Stomach smooth muscle (tissue), 2 donors: ENCODE measurements around the gene ANKMY1.

Experiments used
- H3K27ac ChIP-seq: one replicate; pipeline ENCODE4 v1.7.0; 2013; ENCODE audit warnings: mild to moderate bottlenecking, low read length, inconsistent platforms
- H3K27me3 ChIP-seq, 2 donors: one replicate each; pipeline ENCODE4 v1.7.0; 2013; ENCODE audit warnings: low read length in 2 of 2; ENCODE audit not compliant: insufficient read depth in 2 of 2, control insufficient read depth in 1 of 2
- H3K36me3 ChIP-seq, 2 donors: one replicate each; pipeline ENCODE4 v1.7.0; 2013; ENCODE audit warnings: low read length in 2 of 2; ENCODE audit not compliant: control insufficient read depth in 2 of 2, insufficient read depth in 2 of 2
- H3K4me1 ChIP-seq: one replicate; pipeline ENCODE4 v1.7.0; 2013; ENCODE audit warnings: low read length; ENCODE audit not compliant: control insufficient read depth, insufficient read depth
- H3K4me3 ChIP-seq, 2 donors: one replicate each; pipeline ENCODE4 v1.7.0; 2013; ENCODE audit warnings: low read length in 2 of 2
- H3K9ac ChIP-seq, 2 donors: one replicate each; pipeline ENCODE4 v1.7.0; 2013; ENCODE audit warnings: low read length in 2 of 2, mild to moderate bottlenecking in 1 of 2
- H3K9me3 ChIP-seq, 2 donors: one replicate each; pipeline ENCODE4 v1.7.0; 2013; ENCODE audit warnings: low read length in 2 of 2; ENCODE audit not compliant: control insufficient read depth in 2 of 2
- donor health status: healthy.
- donor health status: Pancreatic carcinoma.

The ANKMY1 gene

GRCh38 chr2:240472078-240472790 is 85.6 kb downstream of the ANKMY1 start:
- H3K27me3 ChIP-seq, result peaks cover 4 to 13% of the 10 kb centered on the region in 2 donors
- no peak overlapping the region for H3K27ac ChIP-seq
- H3K4me3 ChIP-seq, result no peak overlapping the region
- H3K36me3 ChIP-seq, result no peaks in the 10 kb centered on the region
- H3K9me3 ChIP-seq, result peaks cover 0 to 7% of the 10 kb centered on the region in 2 donors
- H3K4me1 ChIP-seq, result no peaks in the 10 kb centered on the region
- H3K9ac ChIP-seq, result no peak overlapping the region

DNA sequence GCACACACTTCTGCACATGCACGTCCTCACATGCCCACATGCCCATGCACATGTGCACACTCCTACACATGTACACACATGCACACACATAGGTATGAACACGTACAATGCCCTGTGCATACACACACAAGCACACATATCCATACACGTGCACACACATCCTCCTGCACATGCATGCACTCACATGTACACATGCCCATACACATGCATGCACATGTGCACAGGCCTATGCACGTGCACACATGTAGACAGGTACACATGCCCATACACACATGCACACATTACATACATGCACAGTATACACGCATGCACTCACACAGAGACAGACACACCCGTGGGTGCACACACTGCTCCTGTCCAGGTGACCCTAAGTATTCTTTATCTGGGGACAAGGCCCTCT is 88.0 kb downstream of the ANKMY1 start:
- H3K9ac ChIP-seq, result no peak overlapping the region

DNA sequence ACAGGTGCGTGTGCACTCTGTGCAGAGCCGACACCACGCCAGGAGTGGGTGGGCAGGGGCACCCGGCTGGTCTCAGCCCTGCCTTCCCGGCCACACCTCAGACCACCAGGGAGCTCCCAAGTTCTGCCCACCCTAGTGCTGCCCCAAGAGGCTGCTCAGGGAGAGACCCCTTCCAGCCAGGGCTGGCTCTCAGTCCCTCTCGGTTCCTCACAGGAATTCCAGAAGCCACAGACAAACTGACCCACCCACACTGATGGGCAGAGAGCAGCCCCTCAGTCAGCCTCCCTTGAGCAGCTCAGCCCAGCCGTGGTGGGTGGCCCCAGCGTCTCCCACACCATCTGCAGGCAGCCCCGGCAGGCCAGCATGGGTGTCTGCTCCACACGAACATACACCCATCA is 88.5 kb downstream of the ANKMY1 start:
- peaks cover 3 to 5% of the 10 kb centered on the region in 2 donors for H3K36me3 ChIP-seq
- no peaks in the 10 kb centered on the region for H3K4me1 ChIP-seq
- H3K27me3 ChIP-seq, result peaks cover 4 to 13% of the 10 kb centered on the region in 2 donors
- no peak overlapping the region for H3K4me3 ChIP-seq
- peaks cover 0 to 3% of the 10 kb centered on the region in 2 donors for H3K9me3 ChIP-seq
- no peak overlapping the region for H3K27ac ChIP-seq
- no peak overlapping the region for H3K9ac ChIP-seq

More for the DNA sequence above, 88.0 kb downstream of the ANKMY1 start:
- Histone ChIP-seq H3K27me3 (peaks cover 4 to 13% of the 10 kb centered on the region in 2 donors), H3K27ac (no peak overlapping the region), H3K4me1 (no peaks in the 10 kb centered on the region), H3K36me3 (peaks cover 0 to 3% of the 10 kb centered on the region in 2 donors), H3K9me3 (peaks cover 0 to 6% of the 10 kb centered on the region in 2 donors), H3K4me3 (no peak overlapping the region)

DNA sequence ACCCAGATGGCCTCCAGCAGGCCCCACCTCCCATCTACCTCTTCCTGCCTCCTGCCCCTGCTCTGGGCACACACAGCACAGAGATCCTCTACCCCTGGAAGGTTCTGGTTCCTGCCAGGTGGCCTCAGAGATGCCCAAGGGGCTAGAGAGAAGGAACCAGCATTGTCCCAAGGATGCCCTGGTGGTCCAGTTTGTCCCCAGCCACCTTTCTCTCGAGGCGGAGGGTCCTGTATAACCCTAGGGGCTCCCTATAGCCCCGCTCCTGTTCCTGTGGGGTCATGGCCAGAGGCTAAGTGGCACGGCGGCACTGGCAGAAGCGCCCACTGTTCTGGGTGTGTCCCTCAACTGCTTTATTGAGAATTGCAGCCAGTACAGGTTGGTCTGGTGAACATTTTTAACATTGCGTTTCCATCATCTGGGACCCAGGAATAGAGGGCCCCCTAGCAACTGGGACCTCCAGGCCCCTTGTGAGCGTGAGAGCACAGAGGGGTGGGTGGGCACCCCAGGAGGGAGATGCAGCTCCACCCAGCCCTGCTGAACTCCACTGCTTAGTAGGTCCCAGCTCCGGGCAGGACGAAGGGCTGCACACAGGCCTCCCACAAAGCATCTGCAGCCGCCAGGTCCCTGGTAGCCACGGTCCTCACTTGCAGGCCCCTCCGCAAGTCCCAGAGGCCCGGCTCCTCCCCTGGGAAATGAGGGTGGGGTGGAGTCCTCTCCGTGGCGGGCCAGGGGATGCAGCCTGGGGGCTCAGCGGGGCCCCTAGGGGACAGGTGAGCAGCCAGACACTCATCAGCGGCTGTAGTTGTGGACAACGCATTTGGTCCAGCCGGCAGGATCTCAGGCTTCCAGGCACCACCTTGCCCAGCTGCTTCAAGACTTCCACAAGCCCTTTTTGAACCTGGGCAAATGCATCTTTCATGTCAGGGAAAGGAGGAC is 89.2 kb downstream of the ANKMY1 start:
- Histone ChIP-seq H3K4me1 (no peaks in the 10 kb centered on the region), H3K9me3 (peaks cover 0 to 3% of the 10 kb centered on the region in 2 donors), H3K27ac (no peak overlapping the region), H3K9ac (no peak overlapping the region), H3K4me3 (no peak overlapping the region), H3K36me3 (peaks cover 8 to 11% of the 10 kb centered on the region in 2 donors), H3K27me3 (peaks cover 4 to 13% of the 10 kb centered on the region in 2 donors)

GRCh38 chr2:240467659-240468302 is 90.0 kb downstream of the ANKMY1 start:
- H3K4me3 ChIP-seq, result no peak overlapping the region
- peaks cover 8 to 13% of the 10 kb centered on the region in 2 donors for H3K36me3 ChIP-seq
- no peaks in the 10 kb centered on the region for H3K4me1 ChIP-seq
- H3K27me3 ChIP-seq, result peaks cover 4 to 13% of the 10 kb centered on the region in 2 donors
- no peak overlapping the region for H3K9ac ChIP-seq
- H3K27ac ChIP-seq, result no peak overlapping the region
- H3K9me3 ChIP-seq, result no peaks in the 10 kb centered on the region

- Histone ChIP-seq H3K27me3 (peaks cover 4 to 11% of the 10 kb centered on the region in 2 donors), H3K36me3 (peaks cover 8 to 13% of the 10 kb centered on the region in 2 donors), H3K27ac (no peak overlapping the region), H3K4me3 (no peak overlapping the region), H3K9me3 (no peaks in the 10 kb centered on the region), H3K4me1 (no peaks in the 10 kb centered on the region), H3K9ac (no peak overlapping the region)
Observed at GRCh38 chr2:240467149-240467642, 90.6 kb downstream of the ANKMY1 start.

- Histone ChIP-seq H3K27ac (no peak overlapping the region), H3K9ac (no peak overlapping the region), H3K27me3 (peaks cover 4 to 6% of the 10 kb centered on the region in 2 donors), H3K4me3 (no peak overlapping the region), H3K4me1 (no peaks in the 10 kb centered on the region), H3K9me3 (no peaks in the 10 kb centered on the region), H3K36me3 (peaks cover 8 to 13% of the 10 kb centered on the region in 2 donors)
Observed at GRCh38 chr2:240466579-240467148, 91.1 kb downstream of the ANKMY1 start.

DNA sequence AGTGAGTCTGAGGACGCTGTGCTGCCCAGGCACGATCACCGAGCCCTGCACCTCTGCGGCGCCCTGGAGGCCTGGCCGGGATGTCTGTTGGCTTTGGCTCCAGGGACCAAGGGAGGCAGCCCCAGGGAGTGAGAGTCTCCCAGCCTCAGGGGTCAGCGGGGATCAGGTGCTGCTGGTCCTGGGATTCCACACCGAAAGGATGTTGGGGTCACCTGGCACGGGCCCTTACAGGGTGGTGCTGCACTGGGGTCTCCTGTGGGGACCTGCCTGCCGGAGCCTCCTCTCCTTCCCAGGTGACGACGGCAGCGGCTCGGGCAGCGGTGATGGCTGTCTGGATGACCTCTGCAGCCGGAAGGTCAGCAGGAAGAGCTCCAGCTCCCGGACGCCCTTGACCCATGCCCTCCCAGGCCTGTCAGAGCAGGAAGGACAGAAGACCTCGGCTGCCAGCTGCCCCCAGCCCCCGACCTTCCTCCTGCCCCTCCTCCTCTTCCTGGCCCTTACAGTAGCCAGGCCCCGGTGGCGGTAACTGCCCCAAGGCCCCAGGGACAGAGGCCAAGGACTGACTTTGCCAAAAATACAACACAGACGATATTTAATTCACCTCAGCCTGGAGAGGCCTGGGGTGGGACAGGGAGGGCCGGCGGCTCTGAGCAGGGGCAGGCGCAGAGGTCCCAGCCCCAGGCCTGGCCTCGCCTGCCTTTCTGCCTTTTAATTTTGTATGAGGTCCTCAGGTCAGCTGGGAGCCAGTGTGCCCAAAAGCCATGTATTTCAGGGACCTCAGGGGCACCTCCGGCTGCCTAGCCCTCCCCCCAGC is 91.8 kb downstream of the ANKMY1 start:
- Histone ChIP-seq H3K4me1 (no peaks in the 10 kb centered on the region), H3K9me3 (no peaks in the 10 kb centered on the region), H3K36me3 (peaks cover 8 to 13% of the 10 kb centered on the region in 2 donors), H3K27ac (no peak overlapping the region), H3K4me3 (no peak overlapping the region), H3K27me3 (peaks cover 4% of the 10 kb centered on the region in 2 donors), H3K9ac (no peak overlapping the region)

DNA sequence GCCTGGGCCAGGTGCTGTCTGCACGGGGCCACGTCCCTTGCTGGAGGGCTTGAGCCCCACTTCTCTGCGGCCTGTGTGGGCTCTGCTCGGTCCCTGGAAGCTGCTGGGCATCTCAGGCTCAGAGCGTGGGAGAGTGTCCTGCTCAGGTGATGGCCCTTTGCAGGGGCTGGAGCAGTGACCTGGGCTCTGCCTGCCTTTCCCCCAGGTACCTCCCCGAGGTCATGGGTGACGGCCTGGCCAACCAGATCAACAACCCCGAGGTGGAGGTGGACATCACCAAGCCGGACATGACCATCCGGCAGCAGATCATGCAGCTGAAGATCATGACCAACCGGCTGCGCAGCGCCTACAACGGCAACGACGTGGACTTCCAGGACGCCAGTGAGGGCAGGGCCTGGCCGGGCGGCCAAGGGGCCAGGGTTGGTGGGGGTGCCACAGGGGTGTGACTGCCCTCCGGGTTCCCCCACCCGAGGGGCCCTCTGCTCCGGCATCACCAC is 92.5 kb downstream of the ANKMY1 start:
- H3K36me3 ChIP-seq, result peaks cover 8 to 13% of the 10 kb centered on the region in 2 donors
- no peak overlapping the region for H3K4me3 ChIP-seq
- H3K9me3 ChIP-seq, result no peaks in the 10 kb centered on the region
- H3K27me3 ChIP-seq, result peaks cover 4% of the 10 kb centered on the region in 2 donors
- H3K9ac ChIP-seq, result no peak overlapping the region
- H3K27ac ChIP-seq, result no peak overlapping the region
- H3K4me1 ChIP-seq, result no peaks in the 10 kb centered on the region
